GDM1 (cell line): ENCODE data around the gene PGS1.

Experiments used
- DNase-seq: peaks from one replicate; lab custom pipeline; 2025; lab: John Stamatoyannopoulos, UW

The PGS1 gene

DNA sequence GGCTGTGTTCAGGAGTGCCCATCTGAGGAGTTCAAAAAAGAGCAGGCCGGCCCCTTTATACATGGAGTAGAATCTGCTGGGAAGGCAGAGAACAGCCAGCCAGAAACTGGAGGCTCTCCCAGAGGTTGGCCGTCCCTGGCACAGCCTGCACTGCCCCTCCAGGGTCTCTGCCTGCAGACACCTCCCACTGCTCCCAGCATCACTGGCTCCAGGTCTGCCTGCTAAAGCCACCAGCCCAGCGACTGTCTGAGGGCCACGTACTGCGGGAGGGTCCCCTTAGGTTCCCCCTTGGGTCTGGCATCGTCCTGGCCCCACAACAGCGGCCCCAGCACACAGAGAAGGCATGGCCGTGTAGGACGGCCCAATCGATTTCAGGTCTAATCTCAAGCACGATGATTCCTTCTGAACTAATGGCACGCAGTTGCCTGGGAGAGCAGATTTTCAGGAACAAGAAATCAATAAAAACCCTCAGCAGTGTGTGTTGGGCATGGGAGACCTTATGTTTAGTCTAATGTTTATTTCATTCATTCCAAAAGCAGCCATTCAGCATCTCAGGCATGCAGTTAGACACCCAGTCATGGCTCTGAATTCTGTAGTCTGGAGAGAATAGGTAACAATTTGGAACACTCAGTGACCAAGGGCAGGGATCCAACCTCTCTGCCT, 95.6 kb downstream of the PGS1 start:
- no peak for DNase-seq
